HepG2 (cell line): ENCODE data around the gene ATF1. TPM values are rescaled to one million over a fixed set of nuclear protein-coding genes. Genes with fewer than 3 reads are reported as not detected.

Source experiments
- AHR ChIP-seq: IDR thresholded peaks from 2 replicates; pipeline ENCODE4 v1.6.1; 2018; ENCODE audit warnings: missing genetic modification reagents, missing compliant biosample characterization
- AKNA ChIP-seq: sonication (generic); formaldehyde crosslinking; IDR thresholded peaks from 2 replicates; pipeline ENCODE4 v1.4.0; 2020; ENCODE audit warnings: missing genetic modification reagents, borderline replicate concordance
- ETV5 ChIP-seq: IDR thresholded peaks from 2 replicates; pipeline ENCODE4 v1.6.1; 2018; ENCODE audit warnings: missing biosample characterization, missing genetic modification reagents, inconsistent platforms, borderline replicate concordance
- GMEB1 ChIP-seq: sonication (generic); formaldehyde crosslinking; IDR thresholded peaks from 2 replicates; pipeline ENCODE4 v1.5.1; 2020; ENCODE audit warnings: missing genetic modification reagents, mild to moderate bottlenecking, borderline replicate concordance
- JARID2 ChIP-seq: sonication (generic); formaldehyde crosslinking; IDR thresholded peaks from 2 replicates; pipeline ENCODE4 v1.8.1; 2023; ENCODE audit warnings: missing genetic modification reagents, inconsistent platforms; ENCODE audit not compliant: insufficient replicate concordance
- MXD4 ChIP-seq: IDR thresholded peaks from 2 replicates; pipeline ENCODE4 v1.6.1; 2016; ENCODE audit warnings: mild to moderate bottlenecking, missing biosample characterization, missing genetic modification reagents
- SOX13 ChIP-seq, 3 experiments: fragments of 450-650 bp in 1 of 3; sonication (generic) in 1 of 3; formaldehyde crosslinking in 1 of 3; IDR thresholded peaks in 2 of 3; conservative IDR thresholded peaks in 1 of 3; 2 replicates each; pipeline versions ENCODE4 v1.5.0 to v1.6.1; 2016 to 2020; ENCODE audit warnings: antibody characterized with exemption in 1 of 3, mild to moderate bottlenecking in 1 of 3, missing compliant biosample characterization in 1 of 3, missing genetic modification reagents in 1 of 3, moderate library complexity in 1 of 3
- SYNCRIP ChIP-seq: fragments of 200-400 bp; formaldehyde crosslinking; IDR thresholded peaks from 2 replicates; pipeline ENCODE4 v1.6.1; 2018; ENCODE audit warnings: mild to moderate bottlenecking, low read depth, low read length; ENCODE audit not compliant: insufficient read depth
- THAP8 ChIP-seq: sonication (generic); formaldehyde crosslinking; IDR thresholded peaks from 2 replicates; pipeline ENCODE4 v1.5.1; 2020; ENCODE audit warnings: missing genetic modification reagents, mild to moderate bottlenecking, borderline replicate concordance
- ZFAT ChIP-seq: sonication (generic); formaldehyde crosslinking; conservative IDR thresholded peaks from 2 replicates; pipeline ENCODE4 v1.8.1; 2023; ENCODE audit warnings: missing genetic modification reagents, inconsistent platforms
- ZNF558 ChIP-seq: sonication (generic); formaldehyde crosslinking; IDR thresholded peaks from 2 replicates; pipeline ENCODE4 v1.9.0; 2022; ENCODE audit warnings: mild to moderate bottlenecking, missing genetic modification reagents, borderline replicate concordance
- ZNF646 ChIP-seq: sonication (generic); formaldehyde crosslinking; IDR thresholded peaks from 2 replicates; pipeline ENCODE4 v1.9.0; 2021; ENCODE audit warnings: mild to moderate bottlenecking, missing genetic modification reagents
- ZNF749 ChIP-seq: sonication (generic); formaldehyde crosslinking; IDR thresholded peaks from 2 replicates; pipeline ENCODE4 v1.8.0; 2022; ENCODE audit warnings: mild to moderate bottlenecking, missing genetic modification reagents, moderate library complexity, borderline replicate concordance
- polyA plus RNA-seq, 8 experiments: library from polyadenylated mRNA; depleted of rRNA in 3 of 8; stranded (reverse) in 7 of 8; unstranded in 1 of 8; fragments of >200 nt; fragmentation: Illumina TruSeq in 4 of 8; extraction: Trizol in 4 of 8; gene quantifications; 2 replicates each; pipeline versions ENCODE4 v1.2.1 to v1.2.3, GENCODE V29; 2011 to 2016; ENCODE audit warnings: low read depth in 4 of 8, missing spikeins in 1 of 8, mixed read lengths in 1 of 8; ENCODE audit not compliant: insufficient read depth in 1 of 8
- total RNA-seq, 5 experiments: library from RNA; depleted of rRNA; stranded (reverse); fragments of >200 nt; fragmentation: Illumina TruSeq; extraction: Trizol; gene quantifications; 2 replicates each; pipeline ENCODE4 v1.2.3, GENCODE V29; 2016; ENCODE audit warnings: low read depth in 1 of 5

ATF1 gene
- total and polyA plus RNA-seq, 2 of the 13 experiments (the other 11 are each of a cell fraction or from before 2014, with no cell fraction given) = 29.3 to 52.0 TPM

GRCh38 chr12:50763639-50764285, at the start of gene ATF1 (continued):
- TF ChIP-seq SOX13 (IDR thresholded peaks at IDR 0.05) (no peak), SOX13 (CRISPR knock-in tag; conservative IDR thresholded peaks at IDR 0.05 in 1 of 2, IDR thresholded peaks at IDR 0.05 in 1 of 2) (peak in 1 of 2 experiments; percentile 46; a peak in 1 of 4 replicates), THAP8 (CRISPR knock-in tag) (no peak), ZNF558 (CRISPR knock-in tag) (no peak), ZFAT (CRISPR knock-in tag) (no peak), AHR (peak; percentile 45; the same call in 1 of the 2 replicates), ZNF646 (CRISPR knock-in tag) (no peak), AKNA (CRISPR knock-in tag) (no peak), GMEB1 (CRISPR knock-in tag) (peak; percentile 97), ETV5 (CRISPR knock-in tag) (peak; percentile 86), JARID2 (no peak), SYNCRIP (no peak), MXD4 (no peak), ZNF749 (CRISPR knock-in tag) (0 out of 2 replicates have a peak, but pooled peaks have one; percentile 71)
